NCI-H1048 (cell line): ENCODE data around the gene DUSP16.

Experiments used
- DNase-seq: peaks from one replicate; lab custom pipeline; 2025; lab: John Stamatoyannopoulos, UW

The DUSP16 gene

GRCh38 chr12:12442548-12443071 lies 120.1 kb downstream of the DUSP16 start:
- no peak for DNase-seq

DNA sequence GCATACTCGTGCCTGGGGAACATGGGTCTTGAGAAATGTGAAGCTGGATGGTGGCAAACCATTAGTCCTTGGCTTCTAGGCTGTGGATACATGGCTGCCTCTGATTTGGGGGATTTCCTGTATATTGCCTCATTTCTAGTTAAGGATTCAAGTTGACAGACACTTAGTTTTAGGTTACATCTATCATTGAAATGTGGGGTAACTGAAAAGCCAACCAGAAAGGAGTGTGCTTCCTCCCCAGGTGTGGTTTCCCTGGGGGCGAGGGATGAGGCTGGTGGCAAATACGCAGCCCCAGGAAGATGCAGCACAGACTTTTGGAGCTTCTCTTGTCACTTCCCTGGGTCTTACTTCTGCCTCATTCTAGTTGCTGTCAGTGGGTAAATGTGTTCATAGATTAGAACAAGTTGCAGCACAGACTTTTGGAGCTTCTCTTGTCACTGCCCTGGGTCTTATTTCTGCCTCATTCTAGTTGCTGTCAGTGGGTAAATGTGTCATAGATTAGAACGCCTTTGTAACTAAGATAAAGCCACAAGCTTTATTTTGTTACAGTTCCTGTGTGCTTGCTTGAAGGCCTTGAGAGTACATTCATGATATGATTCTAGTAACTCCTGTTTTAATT lies 120.7 kb downstream of the DUSP16 start:
- DNase-seq: no peak

- no peak for DNase-seq
Measured at GRCh38 chr12:12441429-12441807, 121.2 kb downstream of the DUSP16 start.

DNA sequence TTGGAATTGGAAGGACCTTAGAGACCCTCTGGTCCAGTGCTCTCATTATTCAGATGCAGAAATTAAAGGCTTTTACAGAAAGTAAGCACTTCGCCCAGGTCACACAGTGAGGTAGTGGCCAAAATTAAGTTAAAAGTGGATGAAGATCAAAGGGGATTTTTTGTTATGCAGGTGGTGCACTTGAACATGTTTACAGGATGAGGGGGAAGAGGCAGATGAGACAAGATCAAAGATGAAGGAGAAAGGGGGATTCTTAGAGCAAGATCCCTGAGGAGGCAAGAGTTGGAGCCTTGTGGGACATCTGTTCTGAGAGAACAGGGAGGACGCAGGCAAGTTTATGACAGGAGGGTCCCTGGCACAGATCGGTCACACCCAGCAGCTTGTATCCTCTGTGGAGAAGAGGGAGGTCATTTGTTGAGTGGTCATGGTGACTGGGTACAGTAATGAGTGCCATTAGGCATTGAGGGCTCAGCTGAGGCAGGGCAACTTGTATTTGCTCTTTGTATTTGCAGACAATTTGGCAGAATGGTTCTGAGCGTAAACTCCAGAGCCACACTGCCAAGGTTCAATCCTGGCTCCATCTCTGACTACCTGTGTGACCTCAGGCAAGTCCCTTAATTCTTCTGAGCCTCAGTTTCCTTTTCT lies 121.8 kb downstream of the DUSP16 start:
- DNase-seq: no peak

DNA sequence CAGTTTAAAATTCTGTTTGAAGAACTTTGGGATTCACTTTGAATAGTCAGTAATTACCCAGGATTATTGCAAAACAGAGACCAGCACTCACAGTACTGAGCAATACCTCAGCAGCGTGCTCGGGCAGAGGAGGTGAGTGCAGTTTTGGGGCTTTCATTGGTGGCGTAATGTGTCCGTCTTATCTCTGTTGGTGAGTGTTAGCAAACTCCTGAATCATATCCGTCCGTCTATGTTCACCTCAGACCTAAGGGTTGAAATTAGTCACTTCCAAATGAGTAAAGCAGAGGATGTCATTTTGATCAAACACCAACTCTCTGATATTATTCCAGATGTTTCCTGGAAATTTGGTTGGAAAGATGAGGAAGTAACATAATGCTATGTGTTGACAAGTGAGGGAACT lies 123.0 kb downstream of the DUSP16 start:
- DNase-seq: no peak

DNA sequence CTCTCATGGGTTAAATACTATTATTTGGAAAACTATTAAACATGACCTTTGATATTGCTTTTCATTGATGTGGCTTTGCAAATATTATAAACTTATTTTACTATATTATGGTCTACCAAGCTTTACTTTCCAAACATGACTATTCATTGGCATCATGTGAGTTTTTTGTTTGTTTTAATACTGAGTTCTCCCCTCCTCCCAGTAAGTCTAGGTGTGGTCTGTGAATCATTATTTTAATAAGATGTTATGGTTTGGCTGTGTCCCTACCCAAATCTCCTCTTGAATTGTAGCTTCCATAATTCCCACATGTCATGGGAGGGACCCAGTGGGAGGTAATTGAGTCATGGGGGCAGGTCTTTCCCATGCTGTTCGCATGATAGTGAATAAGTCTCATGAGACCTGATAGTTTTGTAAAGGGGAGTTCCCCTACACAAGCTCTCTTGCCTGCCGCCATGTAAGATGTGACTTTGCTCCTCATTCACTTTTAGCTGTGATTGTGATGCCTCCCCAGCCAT lies 125.8 kb downstream of the DUSP16 start:
- DNase-seq: no peak

- DNase-seq: no peak
Measured at GRCh38 chr12:12433203-12433731, 129.4 kb downstream of the DUSP16 start.

DNA sequence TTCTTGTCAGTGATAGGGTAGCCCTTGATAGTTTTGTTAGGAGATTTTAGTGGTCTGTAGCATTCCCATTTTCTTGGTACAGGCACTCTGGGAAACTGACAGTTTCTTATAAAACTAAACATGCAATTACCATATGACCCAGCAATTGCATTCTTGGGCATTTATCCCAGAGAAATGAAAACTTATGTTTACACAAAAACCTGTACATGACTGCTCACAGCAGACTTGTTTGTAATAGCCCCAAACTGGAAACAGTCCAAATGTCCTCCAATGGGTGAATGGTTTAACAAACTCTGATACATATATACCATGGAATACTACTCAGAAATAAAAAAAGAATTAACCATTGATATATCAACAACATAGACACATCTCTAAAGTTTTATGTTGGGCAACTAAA lies 130.3 kb downstream of the DUSP16 start:
- DNase-seq: no peak

DNA sequence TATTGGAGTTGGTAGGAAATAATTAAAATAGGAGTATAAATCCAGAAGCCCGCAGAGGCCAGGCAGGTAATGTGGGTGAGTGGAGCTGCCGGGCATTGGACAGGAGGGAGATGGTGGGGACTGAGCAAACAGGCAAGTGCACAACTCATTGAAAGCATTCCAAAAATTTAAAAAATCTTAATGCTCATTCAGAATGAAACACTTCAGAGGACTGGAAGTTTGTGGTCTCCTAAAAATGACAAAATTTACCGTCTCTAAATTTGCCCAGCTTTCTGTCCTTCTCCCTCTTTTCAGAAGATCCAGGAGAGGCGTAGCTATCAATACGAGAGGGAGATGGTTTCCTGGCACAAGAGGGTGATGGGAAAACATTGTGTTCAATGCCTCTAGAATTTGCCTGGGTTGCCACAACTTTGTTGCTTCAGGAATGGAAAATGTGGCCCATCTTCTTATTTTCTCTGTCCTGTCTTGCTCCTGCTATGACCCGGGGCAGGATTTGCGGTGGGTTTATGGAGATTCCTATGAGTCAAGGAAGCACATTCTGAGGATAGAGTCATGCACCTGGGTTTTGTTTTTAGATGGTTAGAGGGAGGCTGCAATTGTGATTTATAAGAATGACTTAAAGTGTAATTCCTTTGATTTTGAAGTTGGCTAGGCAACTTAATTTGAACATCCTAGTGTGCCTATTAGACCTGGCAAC lies 133.6 kb downstream of the DUSP16 start:
- no peak for DNase-seq

- no peak for DNase-seq
Measured at GRCh38 chr12:12428047-12428446, 134.6 kb downstream of the DUSP16 start.

- DNase-seq: no peak
Measured at GRCh38 chr12:12427568-12427967, 135.1 kb downstream of the DUSP16 start.

DNA sequence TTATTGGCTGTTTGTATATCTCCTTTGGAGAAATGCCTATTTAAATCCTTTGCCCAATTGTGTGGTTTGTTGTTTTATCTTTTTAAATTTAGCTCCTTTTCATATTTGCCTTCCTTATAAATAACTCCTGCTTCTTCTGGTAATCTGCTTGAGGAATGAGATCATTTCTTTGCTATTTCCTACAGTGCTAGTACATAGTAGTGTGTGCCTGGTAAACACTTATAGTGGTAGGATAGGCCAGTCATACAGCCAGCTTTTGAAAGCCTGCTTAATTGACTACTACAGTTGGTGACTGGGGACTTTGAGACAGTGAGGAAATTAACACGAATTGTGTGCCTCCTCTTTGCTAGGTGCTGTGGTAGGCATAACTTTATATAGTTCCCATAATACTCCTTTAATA lies 137.0 kb downstream of the DUSP16 start:
- DNase-seq: no peak

- DNase-seq: no peak
Measured at GRCh38 chr12:12425001-12425400, 137.7 kb downstream of the DUSP16 start.
